ENCODE measurements around the gene DEFB121. TPM values are rescaled to one million over a fixed set of nuclear protein-coding genes. Genes with fewer than 3 reads are reported as not detected.
"Not testable (repeated sequence)": the region's sequence is repeated elsewhere in the genome, so short reads cannot be mapped to it uniquely, and the experiment has no call there.

Gene DEFB121
- total RNA-seq, 1 donor from 2014 or later: not detected

DNA sequence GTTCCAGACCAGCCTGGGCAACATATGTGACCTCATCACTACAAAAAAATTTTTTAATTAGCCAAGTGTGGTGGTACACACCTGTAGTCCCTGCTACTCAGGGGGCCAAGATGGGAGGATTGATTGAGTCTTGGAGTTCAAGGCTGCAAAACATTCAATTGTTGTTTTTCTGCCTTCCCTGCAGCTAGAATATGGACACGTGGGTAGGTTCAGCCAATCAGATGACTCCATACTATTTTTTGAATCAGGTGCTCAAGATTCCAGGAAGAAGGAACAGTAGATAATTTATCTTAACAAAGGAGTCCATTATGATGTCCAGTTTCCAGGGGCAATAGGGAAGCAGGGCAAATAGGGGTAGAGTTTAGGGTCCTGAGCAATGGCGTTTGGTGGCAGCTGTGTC lies 13.2 kb downstream of the DEFB121 start:
- H3K36me3 Mint-ChIP-seq (ENCODE audit: insufficient read depth): peaks cover 7% of the 10 kb centered on the region
- no peak for DNase-seq (ENCODE audit: low spot score, unreplicated experiment)
- H3K4me1 Mint-ChIP-seq (ENCODE audit: low read depth): no peaks in the 10 kb centered on the region
- peaks cover 71% of the 10 kb centered on the region for H3K9me3 Mint-ChIP-seq (ENCODE audit: low read depth)
- no peak overlapping the region for H3K4me3 Mint-ChIP-seq (ENCODE audit: low read depth)
- H3K27ac Mint-ChIP-seq: no peak overlapping the region
- H3K27me3 Mint-ChIP-seq: no peaks in the 10 kb centered on the region
- TF ChIP-seq, protein P1, sequence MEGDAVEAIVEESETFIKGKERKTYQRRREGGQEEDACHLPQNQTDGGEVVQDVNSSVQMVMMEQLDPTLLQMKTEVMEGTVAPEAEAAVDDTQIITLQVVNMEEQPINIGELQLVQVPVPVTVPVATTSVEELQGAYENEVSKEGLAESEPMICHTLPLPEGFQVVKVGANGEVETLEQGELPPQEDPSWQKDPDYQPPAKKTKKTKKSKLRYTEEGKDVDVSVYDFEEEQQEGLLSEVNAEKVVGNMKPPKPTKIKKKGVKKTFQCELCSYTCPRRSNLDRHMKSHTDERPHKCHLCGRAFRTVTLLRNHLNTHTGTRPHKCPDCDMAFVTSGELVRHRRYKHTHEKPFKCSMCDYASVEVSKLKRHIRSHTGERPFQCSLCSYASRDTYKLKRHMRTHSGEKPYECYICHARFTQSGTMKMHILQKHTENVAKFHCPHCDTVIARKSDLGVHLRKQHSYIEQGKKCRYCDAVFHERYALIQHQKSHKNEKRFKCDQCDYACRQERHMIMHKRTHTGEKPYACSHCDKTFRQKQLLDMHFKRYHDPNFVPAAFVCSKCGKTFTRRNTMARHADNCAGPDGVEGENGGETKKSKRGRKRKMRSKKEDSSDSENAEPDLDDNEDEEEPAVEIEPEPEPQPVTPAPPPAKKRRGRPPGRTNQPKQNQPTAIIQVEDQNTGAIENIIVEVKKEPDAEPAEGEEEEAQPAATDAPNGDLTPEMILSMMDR (IDR thresholded peaks at IDR 0.05; ENCODE audit: unreplicated experiment): no peak

DNA sequence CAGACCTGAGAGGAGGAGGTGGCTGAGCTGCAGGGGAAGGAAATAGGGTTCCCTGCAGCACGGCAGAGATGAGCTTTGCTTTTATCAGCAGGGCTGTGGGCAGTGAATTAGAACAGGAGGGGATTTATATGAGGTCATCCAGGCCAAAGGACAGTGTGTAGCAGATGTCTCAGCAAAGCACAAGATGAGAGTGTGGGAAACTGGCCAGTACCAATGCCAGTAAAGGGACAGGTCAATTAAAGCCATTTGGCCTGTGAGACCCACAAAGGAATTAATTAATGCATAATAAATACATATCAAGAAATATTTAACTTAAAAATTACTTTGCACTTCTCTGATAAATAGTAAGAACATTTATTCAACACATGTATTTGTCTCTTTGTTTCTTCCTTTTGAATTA lies 15.5 kb downstream of the DEFB121 start, which contains the start of gene DEFB119:
DEFB119 (minus strand) TSS at position 101 of the 400 bp plus-strand sequence. CDS start 107 bp downstream, outside the sequence.
- Mint-ChIP-seq H3K27me3 (no peaks in the 10 kb centered on the region), H3K4me1 (ENCODE audit: low read depth) (no peaks in the 10 kb centered on the region), H3K27ac (no peak within 1 kb of the TSS), H3K4me3 (ENCODE audit: low read depth) (no peak within 1 kb of the TSS), H3K9me3 (ENCODE audit: low read depth) (peaks cover 70% of the 10 kb centered on the region), H3K36me3 (ENCODE audit: insufficient read depth) (peaks cover 7% of the 10 kb centered on the region)
- TF ChIP-seq, protein P1 (IDR thresholded peaks at IDR 0.05; ENCODE audit: unreplicated experiment): no peak
- no peak for DNase-seq (ENCODE audit: low spot score, unreplicated experiment)

DNA sequence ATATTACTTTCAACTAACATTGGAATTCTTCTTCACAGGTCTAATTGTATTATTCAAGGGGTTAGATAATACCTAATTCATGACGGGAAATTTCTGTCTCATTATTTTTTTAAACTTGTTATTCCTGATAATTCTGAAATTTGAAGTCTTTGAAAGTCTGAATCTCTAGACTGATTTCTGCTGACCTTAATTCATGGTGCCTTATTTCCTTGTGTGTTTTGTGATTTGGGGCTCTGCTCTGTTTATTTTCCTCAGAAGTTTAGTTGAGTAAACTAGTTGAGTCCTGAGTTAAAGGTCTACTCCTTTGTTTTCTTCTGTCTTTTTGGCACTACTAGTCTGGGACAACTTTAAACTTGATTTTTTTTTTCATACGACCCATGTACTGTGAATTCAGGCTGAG lies 31.7 kb downstream of the DEFB121 start:
- Mint-ChIP-seq H3K36me3 (ENCODE audit: insufficient read depth) (peaks cover 3% of the 10 kb centered on the region), H3K27ac (no peak overlapping the region), H3K9me3 (ENCODE audit: low read depth) (peaks cover 76% of the 10 kb centered on the region), H3K27me3 (no peaks in the 10 kb centered on the region), H3K4me1 (ENCODE audit: low read depth) (no peaks in the 10 kb centered on the region), H3K4me3 (ENCODE audit: low read depth) (no peak overlapping the region)
- no peak for DNase-seq (ENCODE audit: low spot score, unreplicated experiment)
- TF ChIP-seq, protein P1 (IDR thresholded peaks at IDR 0.05; ENCODE audit: unreplicated experiment): no peak

DNA sequence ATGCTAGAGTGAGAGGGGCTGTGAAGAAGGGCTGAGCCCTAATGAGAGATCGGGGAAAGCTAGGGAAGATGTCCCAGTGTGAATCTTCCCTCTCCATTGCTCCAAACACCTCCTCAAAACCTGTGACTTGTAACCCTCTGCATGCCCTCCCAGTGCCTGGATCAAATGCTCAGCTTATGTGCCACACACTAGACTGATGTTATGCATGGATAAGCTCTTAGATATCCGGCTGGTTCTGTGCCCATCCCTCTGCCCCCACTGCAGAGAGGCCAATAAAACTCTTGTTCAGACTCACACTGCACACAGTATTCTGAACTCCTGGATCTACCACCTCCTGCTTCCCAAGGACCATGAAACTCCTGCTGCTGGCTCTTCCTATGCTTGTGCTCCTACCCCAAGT lies 37.7 kb downstream of the DEFB121 start, which contains the start of gene DEFB118:
DEFB118 (plus strand) TSS at position 301 of the 400 bp plus-strand sequence; CDS start at position 351, 50 bp downstream.
- DNase-seq (ENCODE audit: low spot score, unreplicated experiment): no peak
- Mint-ChIP-seq H3K36me3 (ENCODE audit: insufficient read depth) (peaks cover 5% of the 10 kb centered on the region), H3K4me1 (ENCODE audit: low read depth) (no peaks in the 10 kb centered on the region), H3K4me3 (ENCODE audit: low read depth) (no peak within 1 kb of the TSS), H3K27ac (no peak within 1 kb of the TSS), H3K27me3 (no peaks in the 10 kb centered on the region), H3K9me3 (ENCODE audit: low read depth) (peaks cover 69% of the 10 kb centered on the region)
- TF ChIP-seq, protein P1 (IDR thresholded peaks at IDR 0.05; ENCODE audit: unreplicated experiment): no peak

DNA sequence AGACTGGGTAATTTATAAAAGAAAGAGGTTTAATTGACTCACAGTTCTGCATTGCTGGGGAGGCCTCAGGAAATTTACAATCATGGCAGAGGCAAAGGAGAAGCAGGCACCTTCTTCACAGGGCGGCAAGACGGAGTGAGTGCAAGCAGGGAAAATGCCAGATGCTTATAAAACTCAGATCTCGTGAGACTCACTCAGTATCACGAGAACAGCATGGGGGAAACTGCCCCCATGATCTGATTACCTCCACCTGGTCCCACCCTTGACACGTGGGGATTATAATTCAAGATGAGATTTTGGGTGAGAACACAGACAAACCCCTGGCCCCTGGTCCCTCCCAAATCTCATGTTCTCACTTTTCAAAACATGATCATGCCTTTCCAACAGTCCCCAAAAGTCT lies 41.7 kb downstream of the DEFB121 start:
- H3K27ac Mint-ChIP-seq; H3K27me3 Mint-ChIP-seq; DNase-seq (ENCODE audit: low spot score, unreplicated experiment); H3K4me3 Mint-ChIP-seq (ENCODE audit: low read depth); H3K4me1 Mint-ChIP-seq (ENCODE audit: low read depth); H3K36me3 Mint-ChIP-seq (ENCODE audit: insufficient read depth): not testable (repeated sequence)
- peaks cover 67% of the 10 kb centered on the region for H3K9me3 Mint-ChIP-seq (ENCODE audit: low read depth)

DNA sequence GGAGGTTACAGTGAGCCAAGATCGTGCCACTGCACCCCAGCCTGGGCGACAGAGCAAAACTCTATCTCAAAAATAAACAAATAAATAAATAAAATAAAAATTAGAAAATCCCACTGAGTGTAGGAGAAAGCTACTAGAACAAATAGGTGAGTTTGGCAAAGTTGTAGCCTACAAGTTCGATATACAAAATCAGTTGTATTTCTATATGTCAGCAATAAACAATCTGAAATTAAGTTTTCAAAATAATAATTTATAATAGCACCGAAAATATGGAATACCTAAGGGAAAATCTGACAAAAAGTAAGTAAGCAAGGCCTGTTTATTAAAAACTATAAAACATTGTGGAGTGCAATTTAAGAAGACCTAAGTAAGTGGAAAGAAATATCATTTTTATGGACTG lies 42.7 kb downstream of the DEFB121 start:
- Mint-ChIP-seq H3K27ac (no peak overlapping the region), H3K4me3 (ENCODE audit: low read depth) (no peak overlapping the region), H3K4me1 (ENCODE audit: low read depth) (no peaks in the 10 kb centered on the region), H3K36me3 (ENCODE audit: insufficient read depth) (peaks cover 3% of the 10 kb centered on the region), H3K9me3 (ENCODE audit: low read depth) (peaks cover 70% of the 10 kb centered on the region), H3K27me3 (no peaks in the 10 kb centered on the region)
- TF ChIP-seq, protein P1 (IDR thresholded peaks at IDR 0.05; ENCODE audit: unreplicated experiment): no peak
- no peak for DNase-seq (ENCODE audit: low spot score, unreplicated experiment)

Data from progenitor cell of endocrine pancreas (in vitro differentiated cells).